HCEC 1CT (cell line): ENCODE measurements around the gene TMEM183A.

Experiments used
- DNase-seq: peaks from one replicate; pipeline ENCODE4 v3.0.0-alpha.2; 2017

Gene TMEM183A

DNA sequence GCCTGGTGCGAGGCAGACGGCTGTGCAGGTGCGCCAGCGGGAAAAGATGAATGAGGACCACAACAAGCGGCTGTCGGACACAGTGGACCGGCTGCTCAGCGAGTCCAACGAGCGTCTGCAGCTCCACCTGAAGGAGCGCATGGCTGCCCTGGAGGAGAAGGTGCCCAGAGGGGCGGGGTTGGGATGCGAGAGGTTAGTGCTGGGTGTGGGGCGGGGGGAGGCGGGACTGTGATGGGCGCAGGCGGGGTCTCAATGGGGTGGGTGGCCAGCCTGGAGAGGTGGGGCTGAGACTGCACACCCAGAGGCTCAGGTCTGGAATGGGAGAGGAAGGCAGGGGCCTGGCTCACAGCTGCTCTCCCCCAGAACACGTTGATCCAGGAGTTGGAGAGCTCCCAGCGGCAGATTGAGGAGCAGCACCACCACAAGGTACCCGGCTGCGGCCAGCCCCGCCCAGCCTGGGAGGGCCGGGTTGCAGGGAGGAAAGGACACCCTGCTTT is 41.4 kb downstream of the TMEM183A start:
- no peak for DNase-seq

DNA sequence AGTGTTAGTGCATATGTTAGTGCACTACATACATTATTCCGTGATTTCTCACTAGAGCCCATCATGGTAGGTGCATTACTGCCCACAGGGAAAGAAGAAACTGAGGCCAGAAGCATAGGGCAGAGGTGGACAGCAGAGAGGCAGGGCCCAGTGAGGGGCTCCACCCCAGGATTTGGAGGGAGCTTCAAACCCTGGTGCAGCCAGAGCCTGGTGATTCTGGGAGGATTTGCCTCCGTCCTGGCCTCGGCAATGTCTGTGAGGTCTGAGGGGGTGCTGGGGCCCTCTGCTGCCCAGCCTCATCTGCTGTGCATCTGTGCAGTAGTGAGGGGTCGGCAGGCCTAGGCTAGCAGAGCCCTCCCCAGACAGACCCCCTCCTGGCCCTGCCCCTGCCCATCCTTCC is 41.9 kb downstream of the TMEM183A start:
- DNase-seq = no peak

GRCh38 chr1:203049576-203050180 is 42.5 kb downstream of the TMEM183A start:
- DNase-seq = no peak

DNA sequence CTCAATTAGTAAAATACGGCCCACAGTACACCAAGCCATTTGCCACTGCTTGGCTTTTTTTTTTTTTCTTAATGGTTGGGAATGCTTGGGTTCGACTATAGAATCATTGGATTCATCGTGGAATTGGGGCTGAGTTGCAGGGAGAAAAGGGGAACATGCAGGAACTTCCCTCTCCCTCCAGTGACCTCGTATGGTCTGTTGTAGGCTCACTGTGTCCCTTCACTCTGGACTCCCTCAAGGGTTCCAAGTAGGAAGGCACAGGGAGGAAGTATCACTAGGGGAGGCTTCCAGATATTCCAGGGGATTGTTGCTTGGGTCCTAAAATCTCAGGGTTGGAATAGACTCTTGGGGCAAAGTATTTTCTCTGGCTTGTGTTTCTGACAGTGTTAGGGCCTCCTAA is 43.7 kb downstream of the TMEM183A start:
- DNase-seq = no peak

DNA sequence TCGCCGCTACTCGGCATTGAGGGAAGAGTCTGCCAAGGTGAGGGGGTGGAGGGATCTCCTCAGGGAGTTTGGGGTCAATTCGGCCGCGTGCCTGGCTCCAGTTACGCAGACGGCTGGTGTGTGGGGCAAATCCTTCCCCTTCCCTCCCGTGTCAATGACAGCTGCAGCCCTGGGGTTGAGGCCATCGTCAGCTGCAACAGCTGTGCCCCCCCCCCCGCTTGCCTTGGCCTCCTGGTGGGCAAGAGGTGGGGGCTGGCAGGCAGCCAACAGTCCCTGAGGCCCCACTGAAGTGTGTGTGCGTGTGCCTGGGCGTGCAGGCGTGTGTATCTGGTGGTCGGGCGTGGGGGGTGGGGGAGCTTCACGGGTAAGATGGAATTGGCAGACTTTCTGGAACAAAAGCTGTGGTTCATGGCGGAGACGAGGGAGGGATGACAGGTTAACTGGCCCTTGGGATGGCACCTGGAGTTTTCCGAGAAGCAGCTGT is 44.7 kb downstream of the TMEM183A start:
- no peak for DNase-seq

DNA sequence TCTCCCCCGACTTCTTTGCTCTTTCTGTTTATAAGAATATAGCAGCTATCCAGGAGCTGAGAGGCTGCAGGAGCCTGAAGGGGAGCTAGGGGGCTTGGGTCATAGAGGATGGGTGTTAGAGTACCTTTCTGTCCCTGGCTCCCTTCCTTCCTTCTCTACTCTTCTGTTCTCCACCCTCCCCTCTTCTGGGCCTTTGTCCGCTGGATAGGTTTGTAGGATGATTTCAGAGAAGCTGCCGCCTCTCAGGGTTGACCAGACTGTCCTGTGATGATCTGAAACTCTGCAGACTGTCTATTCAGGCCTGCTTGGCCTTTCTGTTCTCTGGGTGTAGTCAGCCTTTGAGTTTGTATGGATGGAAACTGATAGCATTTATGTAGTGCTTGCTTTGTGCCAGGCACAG is 45.4 kb downstream of the TMEM183A start:
- no peak for DNase-seq

- no peak for DNase-seq
These were observed 47.0 kb downstream of the TMEM183A start for GRCh38 chr1:203054184-203054583.

DNA sequence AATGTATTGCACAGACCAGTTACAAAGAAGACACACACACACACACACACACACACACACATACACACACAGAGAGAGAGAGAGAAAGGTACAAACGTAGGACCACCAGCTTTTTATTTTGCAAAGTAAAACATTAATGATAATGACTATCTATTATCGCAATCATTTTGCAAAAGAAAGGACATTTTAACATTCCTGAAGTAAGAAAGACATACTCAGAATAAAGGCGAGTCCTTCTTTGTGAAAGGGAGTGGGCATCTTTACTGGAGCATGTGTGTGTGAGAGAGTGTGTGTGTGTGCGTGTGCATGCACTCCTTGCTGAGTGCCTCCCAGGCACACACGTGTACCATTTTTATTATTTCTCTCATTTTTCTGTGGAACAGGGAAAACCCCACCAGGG is 47.5 kb downstream of the TMEM183A start:
- no peak for DNase-seq

DNA sequence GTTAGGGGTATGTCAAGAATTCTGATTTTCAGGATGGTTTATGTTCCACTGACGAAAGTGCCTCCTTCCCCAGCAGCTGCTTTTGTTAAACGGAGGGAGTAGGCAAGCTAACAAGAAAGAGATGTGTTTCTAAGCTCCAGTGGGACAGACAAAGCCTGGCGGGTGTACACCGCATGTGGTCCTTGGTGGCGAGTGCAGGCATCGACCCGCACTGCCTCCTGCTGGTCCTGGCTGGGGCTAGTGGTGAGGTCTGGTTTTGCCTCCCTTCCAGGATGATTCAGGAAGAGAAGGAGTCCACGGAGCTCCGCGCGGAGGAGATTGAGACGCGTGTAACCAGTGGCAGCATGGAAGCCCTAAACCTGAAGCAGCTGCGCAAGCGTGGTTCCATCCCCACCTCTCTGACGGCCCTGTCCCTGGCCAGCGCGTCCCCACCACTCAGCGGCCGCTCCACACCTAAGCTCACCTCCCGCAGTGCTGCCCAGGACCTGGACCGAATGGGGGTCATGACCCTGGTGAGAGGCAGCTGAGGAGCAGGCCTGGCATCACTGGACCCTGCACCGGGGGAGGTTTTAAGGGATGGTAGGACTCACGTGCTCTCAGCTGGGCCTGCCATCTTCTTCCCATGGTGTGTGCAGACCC is 48.1 kb downstream of the TMEM183A start:
- no peak for DNase-seq

GRCh38 chr1:203056012-203056411 is 48.8 kb downstream of the TMEM183A start:
- no peak for DNase-seq

DNA sequence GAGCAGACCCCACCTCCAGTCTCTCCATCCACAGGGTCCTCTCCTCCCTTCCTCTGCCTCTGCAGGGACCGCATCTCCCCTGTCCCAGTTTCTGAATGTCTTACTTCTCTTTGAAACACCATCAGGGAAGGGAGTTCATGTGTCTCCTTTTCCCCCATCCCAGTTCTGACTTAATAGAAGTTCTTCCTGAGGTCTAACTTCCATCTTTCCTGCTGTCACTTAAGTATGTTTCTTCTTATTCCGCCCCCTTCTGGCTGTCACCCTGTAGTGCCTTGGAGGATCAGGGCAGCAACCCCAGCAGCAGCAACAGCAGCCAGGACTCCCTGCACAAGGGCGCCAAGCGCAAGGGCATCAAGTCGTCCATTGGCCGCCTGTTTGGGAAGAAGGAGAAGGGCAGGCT is 49.3 kb downstream of the TMEM183A start:
- no peak for DNase-seq

- no peak for DNase-seq
These were observed 50.9 kb downstream of the TMEM183A start for GRCh38 chr1:203057911-203058675.

DNA sequence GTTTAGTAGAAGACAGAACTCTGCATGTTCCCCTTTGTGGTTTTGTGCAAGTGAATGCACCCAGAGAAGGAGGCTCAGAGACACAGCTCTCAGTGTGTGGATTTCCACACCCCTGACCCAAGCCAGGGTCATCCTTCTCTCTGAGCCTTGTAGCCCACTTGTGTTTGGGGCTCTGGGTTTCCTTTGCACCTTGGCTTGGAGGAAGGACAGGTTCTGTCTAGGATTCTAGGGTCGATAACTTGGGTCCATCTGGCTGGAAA is 51.4 kb downstream of the TMEM183A start:
- no peak for DNase-seq

GRCh38 chr1:203059485-203059884 is 52.3 kb downstream of the TMEM183A start:
- DNase-seq = no peak

DNA sequence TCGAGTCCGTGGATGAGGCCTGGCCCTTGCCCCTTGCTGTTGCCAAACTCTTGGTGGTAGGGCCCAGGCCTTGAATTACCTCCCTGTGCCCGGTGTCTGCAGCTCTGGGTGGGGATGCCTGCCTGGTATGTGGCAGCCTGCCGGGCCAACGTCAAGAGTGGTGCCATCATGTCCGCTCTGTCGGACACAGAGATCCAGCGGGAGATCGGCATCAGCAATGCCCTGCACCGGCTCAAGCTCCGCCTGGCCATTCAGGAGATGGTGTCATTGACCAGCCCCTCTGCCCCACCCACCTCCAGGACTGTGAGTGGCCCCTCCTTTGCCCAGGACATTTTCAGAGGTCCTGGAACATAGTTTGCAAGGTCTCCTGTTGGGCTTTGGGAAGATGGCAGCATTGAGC is 52.9 kb downstream of the TMEM183A start:
- DNase-seq = no peak

GRCh38 chr1:203063287-203063686 is 56.1 kb downstream of the TMEM183A start:
- DNase-seq = no peak

DNA sequence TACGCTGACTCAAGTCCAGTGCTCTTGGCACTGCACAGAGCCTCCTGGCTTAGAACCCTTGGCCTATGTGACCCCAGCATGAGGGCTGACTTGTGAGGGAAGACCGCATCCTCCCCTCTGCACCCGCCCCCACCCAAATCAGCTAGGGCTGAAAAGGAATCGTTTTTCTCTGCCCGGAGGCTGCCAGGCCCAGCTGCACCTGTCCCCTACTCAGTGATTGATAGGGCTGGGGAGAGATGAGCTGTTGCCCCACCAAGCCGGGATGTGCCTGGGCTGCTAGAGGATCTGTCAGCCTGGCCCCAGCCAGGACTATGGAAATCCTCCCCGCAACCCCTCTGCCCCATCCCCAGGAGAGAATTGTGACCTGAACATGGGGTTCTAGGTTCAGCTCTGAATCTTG is 58.0 kb downstream of the TMEM183A start:
- DNase-seq = no peak

DNA sequence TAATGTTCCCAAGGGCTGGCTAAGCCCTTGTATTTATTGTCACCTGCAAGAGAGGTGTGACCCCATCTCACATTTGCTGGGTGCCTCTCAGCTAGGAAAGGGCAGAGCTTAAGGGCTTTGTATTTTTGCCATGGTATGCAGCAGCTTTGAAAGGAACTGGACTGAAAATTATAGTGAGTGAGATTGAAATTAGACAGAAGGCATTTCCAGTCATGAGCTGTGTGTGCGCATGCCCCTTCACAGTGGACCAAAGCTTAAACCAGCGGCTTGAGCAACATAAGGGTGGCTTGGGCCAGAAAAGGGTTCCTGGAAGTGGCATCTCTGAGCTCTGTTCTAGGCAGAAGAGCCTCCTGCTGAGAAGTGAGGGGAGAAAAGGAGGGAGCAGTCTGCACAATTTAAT is 58.8 kb downstream of the TMEM183A start:
- DNase-seq = no peak

DNA sequence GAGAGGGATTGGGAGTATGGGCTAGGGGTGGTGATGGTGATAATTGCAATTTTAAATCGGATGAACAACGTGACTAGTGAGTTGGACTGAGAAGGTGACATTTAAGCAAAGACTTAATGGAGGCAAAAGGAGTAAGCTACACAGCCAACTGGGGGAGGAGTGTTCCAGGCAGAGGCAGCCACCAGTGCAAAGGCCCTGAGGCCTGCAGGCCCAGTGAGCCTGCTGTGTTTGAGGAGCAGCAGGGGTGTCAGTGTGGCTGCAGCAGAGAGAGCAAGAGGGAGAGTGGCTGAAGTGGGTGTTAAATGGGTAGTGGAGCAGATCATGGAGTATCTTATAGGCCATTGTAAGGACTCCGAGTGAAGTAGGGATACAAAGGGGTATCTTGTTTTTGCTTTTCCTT is 59.8 kb downstream of the TMEM183A start:
- no peak for DNase-seq

- peak; percentile 37 for DNase-seq
These were observed 62.0 kb downstream of the TMEM183A start for GRCh38 chr1:203069030-203069747.

- no peak for DNase-seq
These were observed 64.9 kb downstream of the TMEM183A start for GRCh38 chr1:203072002-203072602.

GRCh38 chr1:203072911-203073310 is 65.7 kb downstream of the TMEM183A start:
- no peak for DNase-seq

GRCh38 chr1:203073469-203073868 is 66.3 kb downstream of the TMEM183A start:
- no peak for DNase-seq
